H1 (cell line): ENCODE measurements around the gene MMP28.

Experiments used
- PHF8 ChIP-seq: fragments of 200-600 bp; sonication (generic); conservative IDR thresholded peaks from 2 replicates; pipeline ENCODE4 v1.7.1; 2012; ENCODE audit warnings: low read depth, mild to moderate bottlenecking, inconsistent platforms, low read length, moderate library complexity
- RAD21 ChIP-seq, 2 experiments: IDR thresholded peaks in 1 of 2; conservative IDR thresholded peaks in 1 of 2; 2 replicates each; pipeline ENCODE4 v1.6.1; 2011; ENCODE audit warnings: low read depth in 2 of 2, low read length in 2 of 2, improper control_type of control experiment in 1 of 2, inconsistent platforms in 1 of 2, mild to moderate bottlenecking in 1 of 2, moderate library complexity in 1 of 2
- TF ChIP-seq, protein P1 (sequence below), 3 experiments: IDR thresholded peaks; 1 replicate in 2 of 3; 2 replicates in 1 of 3; pipeline versions ENCODE4 v1.5.1 to v1.6.1; 2011; ENCODE audit warnings: low read length in 3 of 3, mild to moderate bottlenecking in 3 of 3, inconsistent platforms in 2 of 3, low read depth in 1 of 3, moderate library complexity in 1 of 3; ENCODE audit not compliant: insufficient read depth in 1 of 3; ENCODE audit errors: control extremely low read depth in 1 of 3

DNA sequence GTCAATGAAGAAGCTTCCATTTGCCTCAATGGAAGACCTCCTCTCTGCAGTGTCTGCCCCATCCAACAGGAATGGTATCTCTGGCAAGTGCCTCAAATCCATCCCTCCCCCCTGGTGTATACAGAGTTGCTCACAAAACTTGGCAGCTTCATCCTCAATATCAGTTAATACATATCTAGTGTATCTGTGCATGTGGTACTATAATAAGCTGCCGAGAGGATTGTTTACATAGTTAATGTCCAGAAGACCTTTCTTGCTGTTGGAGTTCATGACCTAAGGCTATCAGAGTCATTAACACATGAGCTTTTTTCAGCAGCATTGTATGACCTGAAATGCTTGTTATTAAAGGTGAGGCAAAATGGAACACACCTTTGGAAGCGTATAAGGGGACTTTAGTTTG lies 78.0 kb downstream of the MMP28 start:
- TF ChIP-seq, protein P1, sequence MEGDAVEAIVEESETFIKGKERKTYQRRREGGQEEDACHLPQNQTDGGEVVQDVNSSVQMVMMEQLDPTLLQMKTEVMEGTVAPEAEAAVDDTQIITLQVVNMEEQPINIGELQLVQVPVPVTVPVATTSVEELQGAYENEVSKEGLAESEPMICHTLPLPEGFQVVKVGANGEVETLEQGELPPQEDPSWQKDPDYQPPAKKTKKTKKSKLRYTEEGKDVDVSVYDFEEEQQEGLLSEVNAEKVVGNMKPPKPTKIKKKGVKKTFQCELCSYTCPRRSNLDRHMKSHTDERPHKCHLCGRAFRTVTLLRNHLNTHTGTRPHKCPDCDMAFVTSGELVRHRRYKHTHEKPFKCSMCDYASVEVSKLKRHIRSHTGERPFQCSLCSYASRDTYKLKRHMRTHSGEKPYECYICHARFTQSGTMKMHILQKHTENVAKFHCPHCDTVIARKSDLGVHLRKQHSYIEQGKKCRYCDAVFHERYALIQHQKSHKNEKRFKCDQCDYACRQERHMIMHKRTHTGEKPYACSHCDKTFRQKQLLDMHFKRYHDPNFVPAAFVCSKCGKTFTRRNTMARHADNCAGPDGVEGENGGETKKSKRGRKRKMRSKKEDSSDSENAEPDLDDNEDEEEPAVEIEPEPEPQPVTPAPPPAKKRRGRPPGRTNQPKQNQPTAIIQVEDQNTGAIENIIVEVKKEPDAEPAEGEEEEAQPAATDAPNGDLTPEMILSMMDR (IDR thresholded peaks at IDR 0.05; ENCODE audit: control extremely low read depth in 1 of 3, insufficient read depth in 1 of 3, low read depth in 1 of 3, low read length in 3 of 3) = no peak
- no peak for TF ChIP-seq RAD21 (IDR thresholded peaks at IDR 0.05 in 1 of 2, conservative IDR thresholded peaks at IDR 0.05 in 1 of 2; ENCODE audit: low read depth in 2 of 2, low read length in 2 of 2)
- no peak for TF ChIP-seq PHF8
